Measurements from ENCODE around the gene PFKL. TPM values are rescaled to one million over a fixed set of nuclear protein-coding genes. Genes with fewer than 3 reads are reported as not detected.

PFKL gene
- total and polyA plus RNA-seq, 2 donors (not counting 1 experiment from before 2014, with no cell fraction given): 267 to 318 TPM

- no peaks in the 10 kb centered on the region for H3K27me3 Mint-ChIP-seq
- Histone ChIP-seq H3K4me1 (ENCODE audit: control insufficient read depth in 2 of 2, insufficient read depth in 2 of 2, low read length in 2 of 2) (no peaks in the 10 kb centered on the region), H4K20me1 (ENCODE audit: control insufficient read depth, insufficient read depth, low read length, poor library complexity, severe bottlenecking) (no peaks in the 10 kb centered on the region), H3K4me2 (replicated peaks; ENCODE audit: low read depth, low read length, poor library complexity, severe bottlenecking) (no peak within 1 kb of the TSS), H2AFZ (ENCODE audit: insufficient read depth, low read depth, low read length, poor library complexity, severe bottlenecking) (no peak within 1 kb of the TSS), H3K27ac (ENCODE audit: low read length in 2 of 2) (no peak within 1 kb of the TSS), H3K9me3 (ENCODE audit: control extremely low read depth in 1 of 3, control insufficient read depth in 2 of 3, insufficient read depth in 1 of 3, low read length in 2 of 3) (no peaks in the 10 kb centered on the region), H3K4me3 (ENCODE audit: control extremely low read depth in 1 of 5, extremely low read depth in 1 of 5, insufficient read depth in 1 of 5, low read depth in 2 of 5, low read length in 4 of 5) (no peak within 1 kb of the TSS), H3K27me3 (replicated peaks in 1 of 4; ENCODE audit: control extremely low read depth in 1 of 4, control insufficient read depth in 3 of 4, insufficient read depth in 4 of 4, low read length in 3 of 4) (no peaks in the 10 kb centered on the region), H3K9ac (ENCODE audit: low read length) (no peak within 1 kb of the TSS), H3K36me3 (replicated peaks in 1 of 2; ENCODE audit: control extremely low read depth in 1 of 2, control insufficient read depth in 1 of 2, extremely low read depth in 1 of 2, insufficient read depth in 2 of 2, low read length in 1 of 2) (no peaks in the 10 kb centered on the region), H3K79me2 (ENCODE audit: control insufficient read depth, insufficient read depth, low read length) (no peaks in the 10 kb centered on the region)
- no peak for TF ChIP-seq CTCF (IDR thresholded peaks at IDR 0.05)
- no peak for TF ChIP-seq EZH2 (IDR thresholded peaks at IDR 0.05; ENCODE audit: borderline replicate concordance, insufficient read depth, low read depth, low read length, poor library complexity, severe bottlenecking)
- no peaks in the 10 kb centered on the region for H3K9me3 Mint-ChIP-seq (ENCODE audit: insufficient read depth)
- no peak for DNase-seq
- CTCF ChIA-PET: no interaction called here
- ATAC-seq (ENCODE audit: low read depth): no peak
- WGBS (ENCODE audit: insufficient coverage): 85% methylated on average over 17 of the region's 19 CpGs
- POLR2A ChIA-PET: no interaction called here
- H3K4me1 Mint-ChIP-seq: no peaks in the 10 kb centered on the region
- no peak within 1 kb of the TSS for H3K4me3 Mint-ChIP-seq
- intact Hi-C loops (cut with micrococcal nuclease): no loop called here
- peak within 1 kb of the TSS; percentile 29 for H3K27ac Mint-ChIP-seq
Measured at GRCh38 chr21:44261675-44262295, 38.1 kb upstream of the PFKL start, which contains the start of gene DNMT3L. DNMT3L (minus strand) TSS chr21:44261897; CDS start chr21:44261259, 638 bp downstream.

GRCh38 chr21:44262338-44263056, 37.4 kb upstream of the PFKL start:
- WGBS (ENCODE audit: insufficient coverage): 88% methylated on average over 12 of the region's 12 CpGs

More at GRCh38 chr21:44262338-44263056, 37.4 kb upstream of the PFKL start:
- no peak overlapping the region for H3K9ac ChIP-seq (ENCODE audit: low read length)
- H3K27ac ChIP-seq (ENCODE audit: low read length in 2 of 2): no peak overlapping the region
- no peaks in the 10 kb centered on the region for H4K20me1 ChIP-seq (ENCODE audit: control insufficient read depth, insufficient read depth, low read length, poor library complexity, severe bottlenecking)
- no peaks in the 10 kb centered on the region for H3K27me3 Mint-ChIP-seq
- peaks cover 3% of the 10 kb centered on the region for H3K4me1 Mint-ChIP-seq
- H3K4me3 ChIP-seq (ENCODE audit: control extremely low read depth in 1 of 5, extremely low read depth in 1 of 5, insufficient read depth in 1 of 5, low read depth in 2 of 5, low read length in 4 of 5): no peak overlapping the region
- no peaks in the 10 kb centered on the region for H3K36me3 ChIP-seq (replicated peaks in 1 of 2; ENCODE audit: control extremely low read depth in 1 of 2, control insufficient read depth in 1 of 2, extremely low read depth in 1 of 2, insufficient read depth in 2 of 2, low read length in 1 of 2)
- no peak overlapping the region for H3K4me2 ChIP-seq (replicated peaks; ENCODE audit: low read depth, low read length, poor library complexity, severe bottlenecking)
- H3K9me3 ChIP-seq (ENCODE audit: control extremely low read depth in 1 of 3, control insufficient read depth in 2 of 3, insufficient read depth in 1 of 3, low read length in 2 of 3): no peaks in the 10 kb centered on the region
- H3K4me1 ChIP-seq (ENCODE audit: control insufficient read depth in 2 of 2, insufficient read depth in 2 of 2, low read length in 2 of 2): peaks cover 1 to 3% of the 10 kb centered on the region in 2 donors
- no peaks in the 10 kb centered on the region for H3K79me2 ChIP-seq (ENCODE audit: control insufficient read depth, insufficient read depth, low read length)
- ATAC-seq (ENCODE audit: low read depth) (no peak), DNase-seq (no peak)
- H3K9me3 Mint-ChIP-seq (ENCODE audit: insufficient read depth): no peaks in the 10 kb centered on the region
- H3K27ac Mint-ChIP-seq: no peak overlapping the region
- ChIA-PET CTCF (no interaction called here), POLR2A (no interaction called here)
- TF ChIP-seq CTCF (IDR thresholded peaks at IDR 0.05): no peak
- TF ChIP-seq EZH2 (IDR thresholded peaks at IDR 0.05; ENCODE audit: borderline replicate concordance, insufficient read depth, low read depth, low read length, poor library complexity, severe bottlenecking): no peak
- H3K4me3 Mint-ChIP-seq: no peak overlapping the region
- intact Hi-C loops (cut with micrococcal nuclease): no loop called here
- H2AFZ ChIP-seq (ENCODE audit: insufficient read depth, low read depth, low read length, poor library complexity, severe bottlenecking): no peak overlapping the region
- H3K27me3 ChIP-seq (replicated peaks in 1 of 4; ENCODE audit: control extremely low read depth in 1 of 4, control insufficient read depth in 3 of 4, insufficient read depth in 4 of 4, low read length in 3 of 4): no peaks in the 10 kb centered on the region
